Iris pigment epithelial cell (primary cell): ENCODE measurements around the gene TMEM229B.

Source experiments
- DNase-seq: peaks from one replicate; pipeline ENCODE4 v3.0.0-alpha.2; 2011; ENCODE audit warnings: low read depth

TMEM229B gene

DNA sequence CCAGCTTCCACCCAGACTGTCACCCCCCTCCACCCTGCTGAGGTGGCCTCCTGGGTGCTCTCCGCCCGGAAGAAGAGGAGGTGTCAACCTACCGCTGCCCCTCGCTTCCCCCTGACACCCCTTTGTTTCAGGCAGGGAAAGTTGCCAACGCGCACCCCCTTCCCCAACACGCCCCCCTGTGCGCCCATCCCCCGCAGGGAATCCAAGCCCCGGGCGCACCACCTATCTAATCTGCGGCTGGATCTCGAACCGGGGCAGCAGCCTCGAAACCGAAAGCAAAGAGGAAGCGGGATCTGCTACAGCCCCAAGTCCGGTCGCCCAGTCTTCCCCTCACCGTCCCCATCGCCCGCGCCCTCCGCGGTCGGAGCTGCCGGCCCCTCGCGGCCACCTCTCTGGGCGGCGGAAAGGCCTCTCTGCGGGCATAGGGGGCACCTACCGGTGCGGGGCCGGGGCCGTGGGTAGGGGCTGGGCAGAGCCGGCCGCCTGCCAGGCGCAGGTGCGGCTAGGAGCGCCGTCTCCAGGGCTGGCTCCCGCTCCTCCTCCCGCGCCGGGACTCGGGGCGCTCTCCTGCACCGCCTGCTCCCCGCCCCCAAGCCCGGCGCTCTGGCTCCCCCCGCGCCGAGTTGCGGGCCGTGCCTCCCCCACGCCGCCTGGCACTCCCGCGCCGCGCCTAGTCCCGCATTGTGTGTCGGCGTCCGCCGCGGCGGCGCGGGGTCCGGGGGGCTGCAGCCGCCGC is 26.3 kb upstream of the TMEM229B start:
- DNase-seq, result peak; percentile 44

DNA sequence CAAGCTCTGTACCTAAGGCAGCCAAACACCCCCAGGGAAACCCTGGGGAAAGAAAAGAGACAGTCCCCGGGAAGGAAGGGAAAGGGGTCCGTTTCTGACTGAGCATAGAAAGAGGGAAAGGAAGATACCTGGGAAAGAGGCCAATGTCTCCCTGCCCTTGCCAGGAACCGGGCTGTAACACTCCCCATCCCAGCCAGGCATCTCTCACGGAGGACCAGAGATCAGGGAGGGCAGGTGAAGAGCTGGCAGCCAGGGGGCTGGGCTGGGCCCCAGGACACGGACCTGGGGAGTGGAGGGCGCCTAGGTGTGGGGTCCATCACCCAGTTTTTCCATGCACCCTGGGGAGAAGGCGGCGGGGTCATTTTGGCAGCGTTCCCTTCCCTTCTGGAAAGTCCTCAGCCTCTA is 25.7 kb upstream of the TMEM229B start:
- no peak for DNase-seq

- DNase-seq, result no peak
These were observed 25.1 kb upstream of the TMEM229B start for GRCh38 chr14:67513631-67514108.

GRCh38 chr14:67512463-67513310 is 24.2 kb upstream of the TMEM229B start:
- DNase-seq, result no peak

- peak; percentile 22 for DNase-seq
These were observed 22.3 kb upstream of the TMEM229B start for GRCh38 chr14:67510836-67511235.

- DNase-seq, result peak; percentile 36
These were observed 21.6 kb upstream of the TMEM229B start for GRCh38 chr14:67510121-67510520.

- DNase-seq, result no peak
These were observed 20.4 kb upstream of the TMEM229B start for GRCh38 chr14:67508956-67509355.

DNA sequence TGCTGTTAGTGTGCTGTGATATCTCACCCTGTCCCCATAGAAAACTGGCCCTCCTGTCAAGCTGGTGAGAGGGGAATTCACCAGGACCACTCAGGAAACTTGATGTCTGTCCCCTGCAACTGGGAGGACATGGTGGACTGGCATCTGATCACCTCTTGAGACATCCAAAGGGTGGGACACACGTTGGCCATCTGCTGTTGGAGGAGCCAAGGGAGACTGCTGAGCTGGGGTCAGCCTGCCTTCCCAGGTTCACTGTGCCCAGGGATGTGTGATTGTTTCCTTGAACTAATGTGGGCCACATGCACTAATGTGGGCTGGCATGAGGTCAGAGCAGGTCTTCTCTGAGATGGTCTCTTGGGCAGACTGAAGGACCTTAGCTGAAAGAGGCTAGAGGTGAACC is 16.7 kb upstream of the TMEM229B start:
- no peak for DNase-seq

DNA sequence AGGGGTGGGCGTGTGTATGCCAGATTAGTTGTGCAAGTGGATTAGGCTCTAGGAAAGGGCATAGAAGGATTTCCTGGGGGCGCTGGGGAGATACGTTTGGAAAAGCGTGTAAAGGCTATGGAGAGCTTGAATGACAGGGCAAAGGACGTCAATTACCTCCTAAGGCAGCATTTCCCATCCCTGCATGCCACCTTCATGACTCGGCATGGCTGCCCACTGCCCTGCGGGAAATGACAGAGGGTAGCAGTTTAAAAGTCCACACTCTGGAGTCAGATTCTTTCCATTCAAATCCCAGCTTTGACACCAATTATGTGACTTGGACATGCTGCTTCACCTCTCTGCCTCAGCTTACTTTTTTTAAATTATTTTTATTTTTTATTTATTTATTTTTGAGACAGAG is 14.8 kb upstream of the TMEM229B start:
- no peak for DNase-seq

- no peak for DNase-seq
These were observed 14.3 kb upstream of the TMEM229B start for GRCh38 chr14:67502867-67503266.

GRCh38 chr14:67501670-67502069 is 13.1 kb upstream of the TMEM229B start:
- DNase-seq, result no peak

GRCh38 chr14:67500981-67501380 is 12.5 kb upstream of the TMEM229B start:
- DNase-seq, result no peak

- DNase-seq, result no peak
These were observed 9.2 kb upstream of the TMEM229B start for GRCh38 chr14:67497716-67498115.

GRCh38 chr14:67497216-67497615 is 8.7 kb upstream of the TMEM229B start:
- no peak for DNase-seq

- no peak for DNase-seq
These were observed 7.3 kb upstream of the TMEM229B start for GRCh38 chr14:67495827-67496226.

DNA sequence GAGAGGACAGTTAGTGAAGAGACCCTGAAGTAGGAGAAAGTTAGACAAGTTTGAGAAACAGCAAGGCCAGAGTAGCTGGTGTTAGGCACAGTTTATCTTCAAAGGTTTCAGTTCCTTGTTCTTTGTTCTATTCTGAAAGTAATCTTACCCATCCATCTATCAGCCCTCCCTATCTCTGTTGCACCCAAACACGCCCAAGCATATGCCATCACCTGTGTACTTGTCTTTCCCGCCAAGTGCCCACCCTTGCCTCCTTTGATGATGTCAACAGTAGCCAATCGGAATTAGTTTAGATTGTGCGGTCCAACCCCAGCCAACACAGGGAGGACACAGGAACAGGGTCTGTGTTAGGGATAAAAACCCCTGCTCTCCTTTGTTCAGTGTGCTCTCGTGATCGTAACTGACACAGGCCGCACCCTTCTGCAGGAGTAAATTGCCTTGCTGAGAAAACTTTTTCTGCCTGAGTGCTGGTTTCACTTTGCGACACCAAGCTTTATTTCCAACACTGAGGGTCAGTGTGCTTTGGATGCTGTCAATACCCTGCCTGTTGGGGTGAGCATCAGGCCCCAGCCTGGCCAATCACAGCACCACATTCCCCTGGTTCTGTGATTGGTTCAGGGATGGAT is 4.7 kb upstream of the TMEM229B start:
- no peak for DNase-seq

GRCh38 chr14:67492538-67492937 is 4.0 kb upstream of the TMEM229B start:
- no peak for DNase-seq

- no peak for DNase-seq
These were observed 3.4 kb upstream of the TMEM229B start for GRCh38 chr14:67491741-67492507.

GRCh38 chr14:67491285-67491684 is 2.8 kb upstream of the TMEM229B start:
- DNase-seq, result no peak

DNA sequence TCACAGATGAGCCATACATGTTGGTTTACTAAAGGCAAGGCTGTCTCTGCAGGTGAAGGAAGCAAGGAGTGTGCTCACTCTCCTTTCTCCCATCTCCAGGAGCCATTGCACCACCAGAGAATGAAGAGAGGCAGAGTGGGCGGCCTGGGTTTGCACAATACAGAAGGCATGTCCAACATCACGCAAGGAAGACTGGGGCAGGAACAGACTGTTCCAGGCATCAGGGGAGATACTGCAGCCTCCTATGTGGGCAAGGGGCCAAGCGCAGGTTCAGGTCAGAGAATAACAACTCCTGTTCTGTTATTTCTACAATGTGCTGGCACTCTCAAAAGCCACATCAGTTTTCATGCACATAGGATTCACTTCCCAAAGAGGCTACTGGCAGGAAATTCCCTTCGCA is 1.7 kb upstream of the TMEM229B start:
- peak; percentile 6 for DNase-seq

GRCh38 chr14:67487332-67487731 is 1.2 kb downstream of the TMEM229B start:
- no peak for DNase-seq

DNA sequence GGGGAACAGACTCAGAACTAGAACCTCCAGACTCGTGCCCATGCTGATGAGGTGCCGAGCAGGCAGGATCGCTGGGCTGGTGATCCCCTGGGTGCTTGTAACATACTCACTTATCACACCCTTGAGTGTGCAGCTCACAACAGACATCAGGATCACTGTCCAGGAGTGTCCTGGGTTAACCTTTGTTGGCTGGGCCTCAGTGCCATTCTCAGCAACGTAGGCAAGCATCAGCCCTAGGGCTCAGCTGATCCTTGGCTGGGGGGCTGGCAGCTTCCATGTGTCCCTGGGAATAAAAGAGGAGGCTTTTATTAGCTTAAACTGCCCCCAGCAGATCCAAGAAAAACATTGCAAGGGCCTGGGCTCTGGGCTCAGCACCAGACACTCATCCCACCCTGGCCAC is 1.6 kb downstream of the TMEM229B start:
- DNase-seq, result no peak
